NT2/D1 (cell line): ENCODE results near the gene ADGB.

Experiments used
- YY1 ChIP-seq: IDR thresholded peaks from 2 replicates; pipeline ENCODE4 v1.6.1; 2011; ENCODE audit not compliant: insufficient read length, insufficient read depth
- ZNF274 ChIP-seq: IDR thresholded peaks from 2 replicates; pipeline ENCODE4 v1.6.1; 2011; ENCODE audit warnings: mild to moderate bottlenecking, low read depth, low read length

GRCh38 chr6:146700078-146700686 lies 101.4 kb downstream of the ADGB start:
- no peak for TF ChIP-seq YY1
- no peak for TF ChIP-seq ZNF274
